ENCODE data around the gene FGD1. TPM values are rescaled to one million over a fixed set of nuclear protein-coding genes. Genes with fewer than 3 reads are reported as not detected.

FGD1 gene
- total RNA-seq, 1 experiment from 2014 or later = 20.3 TPM

- Histone ChIP-seq H3K9me2 (ENCODE audit: insufficient read depth) (no peaks in the 10 kb centered on the region), H3K79me2 (ENCODE audit: low read depth) (no peaks in the 10 kb centered on the region), H4K20me1 (ENCODE audit: insufficient read depth) (no peaks in the 10 kb centered on the region), H3K27me3 (ENCODE audit: insufficient read depth, low read depth) (no peaks in the 10 kb centered on the region), H3K36me3 (ENCODE audit: low read depth) (no peaks in the 10 kb centered on the region), H3K4me2 (peak overlapping the region; percentile 81), H3F3A (ENCODE audit: insufficient read depth, low read depth) (peaks cover 4% of the 10 kb centered on the region; the same call in 1 of the 2 replicates), H3K27ac (no peak overlapping the region), H3K4me3 (peak overlapping the region; percentile 64), H2AFZ (peak overlapping the region; percentile 83; the same call in 1 of the 2 replicates), H3K4me1 (replicated peaks; ENCODE audit: insufficient read depth) (peaks cover 4% of the 10 kb centered on the region; the same call in 1 of the 2 replicates), H3K9me3 (ENCODE audit: insufficient read depth, low read depth) (no peaks in the 10 kb centered on the region)
- intact Hi-C loops (cut with micrococcal nuclease; ENCODE audit: unreplicated experiment) = no loop called here
- TF ChIP-seq EZH2 (IDR thresholded peaks at IDR 0.05; ENCODE audit: low read depth) = no peak
- TF ChIP-seq CTCF (conservative IDR thresholded peaks at IDR 0.05) = no peak
- no peak for DNase-seq
- POLR2A ChIA-PET (ENCODE audit: unreplicated experiment) = no interaction called here
- BruUV-seq (replicated peaks) = no TSS peak
- CTCF ChIA-PET = no interaction called here
Observed at GRCh38 chrX:54496517-54496852, 451 bp upstream of the FGD1 start.

GRCh38 chrX:54494989-54495813, 833 bp downstream of the FGD1 start:
- TF ChIP-seq EZH2 (IDR thresholded peaks at IDR 0.05; ENCODE audit: low read depth) = no peak
- no peak for TF ChIP-seq CTCF (conservative IDR thresholded peaks at IDR 0.05)
- Histone ChIP-seq H3K27ac (no peak overlapping the region), H3K9me2 (ENCODE audit: insufficient read depth) (no peaks in the 10 kb centered on the region), H4K20me1 (ENCODE audit: insufficient read depth) (no peaks in the 10 kb centered on the region), H3K4me2 (peak overlapping the region; percentile 81), H3K9me3 (ENCODE audit: insufficient read depth, low read depth) (no peaks in the 10 kb centered on the region), H2AFZ (peak overlapping the region; percentile 93), H3K4me3 (peak overlapping the region; percentile 64), H3F3A (ENCODE audit: insufficient read depth, low read depth) (peaks cover 4% of the 10 kb centered on the region; the same call in 1 of the 2 replicates), H3K79me2 (ENCODE audit: low read depth) (no peaks in the 10 kb centered on the region), H3K27me3 (ENCODE audit: insufficient read depth, low read depth) (no peaks in the 10 kb centered on the region), H3K4me1 (replicated peaks; ENCODE audit: insufficient read depth) (peaks cover 4% of the 10 kb centered on the region; the same call in 1 of the 2 replicates), H3K36me3 (ENCODE audit: low read depth) (no peaks in the 10 kb centered on the region)
- BruUV-seq (replicated peaks) = no TSS peak
- POLR2A ChIA-PET (ENCODE audit: unreplicated experiment) = no interaction called here
- CTCF ChIA-PET = no interaction called here
- intact Hi-C loops (cut with micrococcal nuclease; ENCODE audit: unreplicated experiment) = no loop called here
- peak in 1 of 2 experiments; percentile 22 for DNase-seq

GRCh38 chrX:54494166-54494988, 1.7 kb downstream of the FGD1 start:
- CTCF ChIA-PET = no interaction called here
- Histone ChIP-seq H3K36me3 (ENCODE audit: low read depth) (no peaks in the 10 kb centered on the region), H3K4me2 (peak overlapping the region; percentile 81), H2AFZ (peak overlapping the region; percentile 93), H3K27me3 (ENCODE audit: insufficient read depth, low read depth) (no peaks in the 10 kb centered on the region), H3F3A (ENCODE audit: insufficient read depth, low read depth) (peaks cover 4% of the 10 kb centered on the region; the same call in 1 of the 2 replicates), H3K9me3 (ENCODE audit: insufficient read depth, low read depth) (no peaks in the 10 kb centered on the region), H3K4me3 (peak overlapping the region; percentile 64), H3K27ac (no peak overlapping the region), H3K9me2 (ENCODE audit: insufficient read depth) (no peaks in the 10 kb centered on the region), H4K20me1 (ENCODE audit: insufficient read depth) (no peaks in the 10 kb centered on the region), H3K79me2 (ENCODE audit: low read depth) (no peaks in the 10 kb centered on the region), H3K4me1 (replicated peaks; ENCODE audit: insufficient read depth) (peaks cover 4% of the 10 kb centered on the region; the same call in 1 of the 2 replicates)
- no peak for DNase-seq
- BruUV-seq (replicated peaks) = TSS peak; percentile 19
- intact Hi-C loops (cut with micrococcal nuclease; ENCODE audit: unreplicated experiment) = no loop called here
- POLR2A ChIA-PET (ENCODE audit: unreplicated experiment) = no interaction called here
- TF ChIP-seq EZH2 (IDR thresholded peaks at IDR 0.05; ENCODE audit: low read depth) (no peak), CTCF (conservative IDR thresholded peaks at IDR 0.05) (no peak)
